ENCODE measurements around the gene LIMS2. TPM values are rescaled to one million over a fixed set of nuclear protein-coding genes. Genes with fewer than 3 reads are reported as not detected.

LIMS2 gene
- total and polyA plus RNA-seq, 10 donors = 62.5 to 437 (median 115) TPM

GRCh38 chr2:127646487-127647241, 28.7 kb downstream of the LIMS2 start:
- TF ChIP-seq POLR2AphosphoS5 (IDR thresholded peaks at IDR 0.05) (peak in 2 of 3 donors; percentile 16 to 55), POLR2A (IDR thresholded peaks at IDR 0.05) (no peak)
- TF ChIP-seq, protein P1, sequence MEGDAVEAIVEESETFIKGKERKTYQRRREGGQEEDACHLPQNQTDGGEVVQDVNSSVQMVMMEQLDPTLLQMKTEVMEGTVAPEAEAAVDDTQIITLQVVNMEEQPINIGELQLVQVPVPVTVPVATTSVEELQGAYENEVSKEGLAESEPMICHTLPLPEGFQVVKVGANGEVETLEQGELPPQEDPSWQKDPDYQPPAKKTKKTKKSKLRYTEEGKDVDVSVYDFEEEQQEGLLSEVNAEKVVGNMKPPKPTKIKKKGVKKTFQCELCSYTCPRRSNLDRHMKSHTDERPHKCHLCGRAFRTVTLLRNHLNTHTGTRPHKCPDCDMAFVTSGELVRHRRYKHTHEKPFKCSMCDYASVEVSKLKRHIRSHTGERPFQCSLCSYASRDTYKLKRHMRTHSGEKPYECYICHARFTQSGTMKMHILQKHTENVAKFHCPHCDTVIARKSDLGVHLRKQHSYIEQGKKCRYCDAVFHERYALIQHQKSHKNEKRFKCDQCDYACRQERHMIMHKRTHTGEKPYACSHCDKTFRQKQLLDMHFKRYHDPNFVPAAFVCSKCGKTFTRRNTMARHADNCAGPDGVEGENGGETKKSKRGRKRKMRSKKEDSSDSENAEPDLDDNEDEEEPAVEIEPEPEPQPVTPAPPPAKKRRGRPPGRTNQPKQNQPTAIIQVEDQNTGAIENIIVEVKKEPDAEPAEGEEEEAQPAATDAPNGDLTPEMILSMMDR (IDR thresholded peaks at IDR 0.05 in 8 of 11, conservative IDR thresholded peaks at IDR 0.05 in 3 of 11) = no peak
- H3K4me3 ChIP-seq = no peak overlapping the region
- no peaks in the 10 kb centered on the region for H3K9me3 ChIP-seq
- H3K27me3 ChIP-seq (replicated peaks in 1 of 7) = no peaks in the 10 kb centered on the region
- peaks cover 30 to 84% (median 63%) of the 10 kb centered on the region in 6 donors for H3K4me1 ChIP-seq
- peak overlapping the region in 7 of 8 donors; percentile 38 to 96 (median 55) for H3K27ac ChIP-seq
- intact Hi-C loops (cut with DNase I; ENCODE audit: low total_unique reads) = loop anchor here (10.0 kb wide), 1 partner anchor 52 kb away; no protein-coding TSS in a partner anchor
- H3K36me3 ChIP-seq = peaks cover 0 to 15% (median 0%) of the 10 kb centered on the region in 6 donors
- 53 to 71% (median 68%) methylated on average over 19 to 24 of the region's 24 CpGs for WGBS, 5 donors
- DNase-seq = peak; percentile 82

- H3K27me3 ChIP-seq (replicated peaks in 1 of 7) = no peaks in the 10 kb centered on the region
- no peaks in the 10 kb centered on the region for H3K9me3 ChIP-seq
- H3K27ac ChIP-seq = peak within 1 kb of the TSS in 7 of 8 donors; percentile 38 to 96 (median 55)
- peaks cover 40 to 84% (median 67%) of the 10 kb centered on the region in 6 donors for H3K4me1 ChIP-seq
- peaks cover 0 to 15% (median 0%) of the 10 kb centered on the region in 6 donors for H3K36me3 ChIP-seq
- no peak within 1 kb of the TSS for H3K4me3 ChIP-seq
- intact Hi-C loops (cut with DNase I; ENCODE audit: low total_unique reads) = loop anchor here (10.0 kb wide), 1 partner anchor 51 kb away; no protein-coding TSS in a partner anchor
- DNase-seq = peak; percentile 74
- TF ChIP-seq POLR2A (IDR thresholded peaks at IDR 0.05) (no peak), POLR2AphosphoS5 (IDR thresholded peaks at IDR 0.05) (no peak)
- TF ChIP-seq, protein P1 (IDR thresholded peaks at IDR 0.05 in 8 of 11, conservative IDR thresholded peaks at IDR 0.05 in 3 of 11) = no peak
- WGBS, 5 donors = 84 to 94% (median 92%) methylated on average over 25 to 37 of the region's 37 CpGs
Measured at GRCh38 chr2:127645395-127646291, 29.7 kb downstream of the LIMS2 start, which contains the start of gene GPR17. TSS of gene GPR17 (plus strand) at chr2:127646153. CDS start at chr2:127650736, 4,583 bp downstream.

DNA sequence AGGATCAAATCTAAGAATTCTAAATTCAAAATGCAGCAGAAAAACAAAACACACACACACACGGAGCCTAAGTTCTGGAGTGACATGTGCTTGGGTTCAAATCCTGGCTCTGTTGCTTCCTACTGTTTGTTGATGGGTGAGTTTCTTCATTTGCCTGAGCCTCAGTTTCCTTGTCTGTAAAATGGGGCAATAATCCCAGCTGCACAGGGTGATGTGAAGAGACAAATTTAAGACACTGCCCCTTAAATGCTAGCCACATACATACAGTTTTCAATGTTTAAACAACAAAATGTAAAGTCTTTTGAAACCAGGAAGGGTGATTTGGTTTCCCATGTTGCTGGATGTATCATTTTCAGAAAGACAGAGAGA, 30.3 kb downstream of the LIMS2 start:
- Histone ChIP-seq H3K27ac (peak overlapping the region in 3 of 8 donors; percentile 20 to 96 (median 92)), H3K4me1 (peaks cover 44 to 84% (median 67%) of the 10 kb centered on the region in 6 donors), H3K9me3 (no peaks in the 10 kb centered on the region), H3K36me3 (peaks cover 0 to 17% (median 0%) of the 10 kb centered on the region in 6 donors), H3K4me3 (no peak overlapping the region), H3K27me3 (replicated peaks in 1 of 7) (no peaks in the 10 kb centered on the region)
- no peak for TF ChIP-seq POLR2A (IDR thresholded peaks at IDR 0.05)
- TF ChIP-seq, protein P1 (IDR thresholded peaks at IDR 0.05 in 8 of 11, conservative IDR thresholded peaks at IDR 0.05 in 3 of 11) = no peak
- no peak for TF ChIP-seq POLR2AphosphoS5 (IDR thresholded peaks at IDR 0.05)
- no peak for DNase-seq
- intact Hi-C loops (cut with DNase I; ENCODE audit: low total_unique reads) = loop anchor here (10.0 kb wide), 1 partner anchor 50 kb away; no protein-coding TSS in a partner anchor
- WGBS, 5 donors = 78 to 95% (median 83%) methylated on average over 1 of the region's 1 CpG

All from spleen (tissue), 11 donors.